ENCODE measurements around the gene MYLK2. TPM values are rescaled to one million over a fixed set of nuclear protein-coding genes. Genes with fewer than 3 reads are reported as not detected.

The MYLK2 gene
- total RNA-seq, 1 donor from 2014 or later: 0.49 TPM

DNA sequence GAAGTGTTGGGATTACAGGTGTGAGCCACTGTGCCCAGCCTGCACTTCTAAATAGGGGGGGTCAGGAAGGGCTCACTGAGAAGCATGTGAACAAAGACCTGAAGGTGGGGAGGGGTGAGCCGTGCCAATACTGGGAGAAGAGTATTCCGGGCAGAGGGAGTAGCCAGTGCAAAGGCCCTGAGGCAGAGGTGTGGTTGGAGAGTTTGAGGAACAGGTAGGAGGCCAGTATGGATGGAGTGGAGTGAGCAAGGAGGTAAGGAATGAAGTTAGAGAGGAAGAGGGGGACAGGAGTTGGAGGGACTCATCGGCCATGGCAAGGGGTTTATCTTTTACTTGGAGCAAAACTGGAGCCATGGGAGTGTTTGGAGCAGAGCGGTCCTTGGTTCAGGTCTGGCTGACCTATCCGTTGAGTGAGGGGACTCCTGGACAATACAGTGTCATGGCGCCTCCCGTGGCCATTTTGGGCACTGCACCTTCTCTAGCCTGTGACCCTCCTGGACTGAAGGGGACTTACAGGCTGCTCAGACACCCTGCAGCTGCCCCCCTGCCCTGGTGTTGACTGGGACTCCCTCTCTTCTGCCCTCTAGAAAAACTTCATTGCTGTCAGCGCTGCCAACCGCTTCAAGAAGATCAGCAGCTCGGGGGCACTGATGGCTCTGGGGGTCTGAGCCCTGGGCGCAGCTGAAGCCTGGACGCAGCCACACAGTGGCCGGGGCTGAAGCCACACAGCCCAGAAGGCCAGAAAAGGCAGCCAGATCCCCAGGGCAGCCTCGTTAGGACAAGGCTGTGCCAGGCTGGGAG lies 14.2 kb downstream of the MYLK2 start:
- no peaks in the 10 kb centered on the region for H3K36me3 Mint-ChIP-seq
- DNase-seq (ENCODE audit: low spot score in 2 of 2, unreplicated experiment in 2 of 2): peak in 1 of 2 experiments; percentile 83
- no peak overlapping the region for H3K4me3 Mint-ChIP-seq
- no peaks in the 10 kb centered on the region for H3K27me3 Mint-ChIP-seq (ENCODE audit: low read depth)
- no peaks in the 10 kb centered on the region for H3K9me3 Mint-ChIP-seq
- TF ChIP-seq, protein P1, sequence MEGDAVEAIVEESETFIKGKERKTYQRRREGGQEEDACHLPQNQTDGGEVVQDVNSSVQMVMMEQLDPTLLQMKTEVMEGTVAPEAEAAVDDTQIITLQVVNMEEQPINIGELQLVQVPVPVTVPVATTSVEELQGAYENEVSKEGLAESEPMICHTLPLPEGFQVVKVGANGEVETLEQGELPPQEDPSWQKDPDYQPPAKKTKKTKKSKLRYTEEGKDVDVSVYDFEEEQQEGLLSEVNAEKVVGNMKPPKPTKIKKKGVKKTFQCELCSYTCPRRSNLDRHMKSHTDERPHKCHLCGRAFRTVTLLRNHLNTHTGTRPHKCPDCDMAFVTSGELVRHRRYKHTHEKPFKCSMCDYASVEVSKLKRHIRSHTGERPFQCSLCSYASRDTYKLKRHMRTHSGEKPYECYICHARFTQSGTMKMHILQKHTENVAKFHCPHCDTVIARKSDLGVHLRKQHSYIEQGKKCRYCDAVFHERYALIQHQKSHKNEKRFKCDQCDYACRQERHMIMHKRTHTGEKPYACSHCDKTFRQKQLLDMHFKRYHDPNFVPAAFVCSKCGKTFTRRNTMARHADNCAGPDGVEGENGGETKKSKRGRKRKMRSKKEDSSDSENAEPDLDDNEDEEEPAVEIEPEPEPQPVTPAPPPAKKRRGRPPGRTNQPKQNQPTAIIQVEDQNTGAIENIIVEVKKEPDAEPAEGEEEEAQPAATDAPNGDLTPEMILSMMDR (IDR thresholded peaks at IDR 0.05; ENCODE audit: unreplicated experiment): peak; percentile 91
- H3K4me1 Mint-ChIP-seq: peaks cover 10% of the 10 kb centered on the region
- no peak overlapping the region for H3K27ac Mint-ChIP-seq

DNA sequence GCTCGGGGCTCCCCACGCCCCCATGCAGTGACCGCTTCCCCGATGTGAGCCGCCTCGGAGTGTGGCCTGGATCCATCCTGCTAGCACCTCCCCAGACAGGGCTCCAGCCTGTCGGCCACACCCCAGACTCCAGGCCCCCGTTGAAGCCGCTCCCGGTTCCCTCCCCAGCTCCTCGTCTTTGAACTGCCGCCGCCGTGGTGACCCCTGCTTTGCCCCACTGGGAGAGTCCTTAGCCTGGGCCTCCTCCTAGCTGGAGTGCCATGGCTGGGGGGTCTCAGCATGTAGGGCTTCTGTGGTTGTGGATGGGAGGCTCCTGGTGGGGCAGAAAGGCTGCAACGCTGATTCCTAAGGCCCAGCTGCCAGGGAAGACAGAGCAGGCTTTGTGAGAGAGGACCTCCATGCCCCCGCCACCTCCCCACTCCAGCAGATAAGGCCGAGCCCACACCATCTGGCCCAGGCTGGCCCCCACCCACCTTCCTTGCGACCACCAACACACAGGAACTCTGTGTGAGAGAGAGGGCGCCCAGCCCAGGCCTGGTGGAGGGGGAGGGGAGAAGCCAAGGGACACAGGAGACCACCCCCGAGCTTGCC lies 14.9 kb downstream of the MYLK2 start:
- H3K36me3 Mint-ChIP-seq: no peaks in the 10 kb centered on the region
- TF ChIP-seq, protein P1 (IDR thresholded peaks at IDR 0.05; ENCODE audit: unreplicated experiment): no peak
- DNase-seq (ENCODE audit: low spot score in 2 of 2, unreplicated experiment in 2 of 2): no peak
- H3K4me1 Mint-ChIP-seq: peaks cover 10% of the 10 kb centered on the region
- H3K4me3 Mint-ChIP-seq: no peak overlapping the region
- H3K9me3 Mint-ChIP-seq: no peaks in the 10 kb centered on the region
- H3K27me3 Mint-ChIP-seq (ENCODE audit: low read depth): no peaks in the 10 kb centered on the region
- H3K27ac Mint-ChIP-seq: no peak overlapping the region

DNA sequence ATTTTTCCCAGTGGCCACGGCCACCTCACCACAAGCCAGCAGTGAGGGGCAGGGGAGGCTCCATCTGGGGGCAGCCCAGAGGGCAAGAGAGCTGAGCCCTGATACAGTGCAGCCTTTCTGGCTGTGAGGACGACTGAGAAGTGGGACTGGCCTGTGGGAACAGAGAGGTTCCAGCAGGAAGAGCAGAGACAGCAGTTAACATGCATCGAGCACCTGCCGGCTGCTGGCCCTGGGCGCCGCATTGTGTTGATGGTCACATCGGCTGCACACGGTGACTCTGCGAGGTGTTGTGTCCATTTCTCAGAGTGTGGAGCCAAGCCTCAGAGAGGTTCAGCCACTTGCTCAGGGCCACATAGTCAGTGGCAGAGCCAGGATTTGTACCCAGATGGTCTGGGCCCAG lies 16.4 kb downstream of the MYLK2 start:
- peaks cover 10% of the 10 kb centered on the region for H3K4me1 Mint-ChIP-seq
- H3K4me3 Mint-ChIP-seq: no peak overlapping the region
- no peaks in the 10 kb centered on the region for H3K27me3 Mint-ChIP-seq (ENCODE audit: low read depth)
- TF ChIP-seq, protein P1 (IDR thresholded peaks at IDR 0.05; ENCODE audit: unreplicated experiment): no peak
- H3K36me3 Mint-ChIP-seq: no peaks in the 10 kb centered on the region
- H3K9me3 Mint-ChIP-seq: no peaks in the 10 kb centered on the region
- no peak for DNase-seq (ENCODE audit: low spot score in 2 of 2, unreplicated experiment in 2 of 2)
- H3K27ac Mint-ChIP-seq: no peak overlapping the region

DNA sequence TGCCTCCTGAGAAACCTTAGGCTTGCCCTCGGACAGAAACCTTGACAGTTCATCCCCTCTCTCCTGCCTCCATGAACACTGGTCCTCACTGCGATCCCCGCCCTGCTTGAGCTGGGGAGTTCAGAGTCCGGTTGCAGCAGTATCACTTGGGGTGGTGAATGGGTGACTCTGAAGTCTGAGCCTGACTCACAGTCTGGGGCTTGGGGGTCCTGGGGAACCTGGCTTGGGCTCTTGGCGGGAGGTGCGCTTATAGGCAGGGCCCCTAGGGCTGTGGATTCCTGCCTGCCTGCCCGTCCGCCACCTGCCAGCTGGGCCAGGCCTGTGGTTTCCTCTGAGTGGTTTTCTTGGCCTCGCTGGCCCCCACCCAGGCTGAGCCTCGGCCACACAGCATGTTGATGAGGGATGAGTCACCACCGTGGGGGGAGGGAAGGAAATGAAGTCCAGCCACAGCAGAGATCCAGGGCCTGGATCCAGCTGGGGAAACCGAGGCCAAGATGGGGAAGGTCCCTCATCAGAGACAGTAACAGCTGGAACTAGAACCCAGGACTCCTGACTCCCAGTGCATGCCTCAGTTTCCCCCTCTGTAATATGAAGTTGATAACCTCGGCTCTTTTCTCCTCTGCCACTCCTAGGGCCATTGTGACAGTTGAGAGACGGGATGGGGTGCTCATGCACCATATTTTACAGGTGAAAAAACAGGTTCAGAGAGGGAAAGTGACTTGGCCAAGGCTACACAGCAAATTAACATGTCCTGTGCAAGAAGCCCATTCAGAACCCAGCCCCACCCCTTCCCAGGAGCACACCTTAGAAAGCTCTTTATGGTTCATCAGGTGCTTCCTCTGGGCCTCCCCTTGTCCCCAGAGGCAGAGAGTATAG lies 17.1 kb downstream of the MYLK2 start:
- H3K27me3 Mint-ChIP-seq (ENCODE audit: low read depth): no peaks in the 10 kb centered on the region
- TF ChIP-seq, protein P1 (IDR thresholded peaks at IDR 0.05; ENCODE audit: unreplicated experiment): no peak
- H3K27ac Mint-ChIP-seq: peak overlapping the region; percentile 9
- H3K36me3 Mint-ChIP-seq: no peaks in the 10 kb centered on the region
- H3K9me3 Mint-ChIP-seq: no peaks in the 10 kb centered on the region
- peaks cover 10% of the 10 kb centered on the region for H3K4me1 Mint-ChIP-seq
- DNase-seq (ENCODE audit: low spot score in 2 of 2, unreplicated experiment in 2 of 2): no peak
- no peak overlapping the region for H3K4me3 Mint-ChIP-seq

DNA sequence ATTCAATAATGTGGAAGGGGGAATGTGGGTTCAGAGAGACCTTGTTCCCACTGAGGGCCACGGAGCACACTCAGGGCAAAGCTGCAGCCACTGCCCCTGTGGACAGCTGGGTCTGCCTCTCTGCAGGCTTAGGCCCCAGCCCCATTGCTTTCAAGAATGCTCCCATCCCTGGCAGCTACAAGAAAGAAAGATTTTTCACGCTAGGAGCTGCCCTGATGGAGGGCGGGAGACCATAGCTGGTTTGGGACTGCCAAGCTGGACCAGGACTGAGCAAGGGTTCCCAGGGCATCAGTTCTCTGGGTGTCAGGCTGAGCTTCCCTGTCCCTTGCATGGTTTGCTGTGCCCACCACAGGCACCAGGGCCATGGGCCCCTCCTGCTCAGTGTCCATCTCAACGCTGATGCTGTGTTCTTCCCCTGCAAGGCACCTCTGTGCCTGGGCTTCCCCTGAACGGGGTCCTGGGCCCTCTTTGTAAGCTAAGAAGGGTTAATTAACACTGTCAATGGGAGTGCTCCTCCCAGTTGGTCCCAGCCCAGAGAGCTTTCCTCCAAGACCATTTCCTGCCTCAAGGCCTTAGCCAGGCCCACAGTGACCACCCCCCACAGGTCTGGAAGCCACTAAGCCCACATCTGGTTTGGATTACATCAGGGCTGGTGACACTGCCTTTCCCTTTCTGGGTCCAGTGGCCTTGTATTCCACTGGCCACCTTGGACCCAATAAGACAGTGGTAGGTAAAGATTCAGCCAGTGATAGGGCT lies 17.9 kb downstream of the MYLK2 start:
- H3K9me3 Mint-ChIP-seq: no peaks in the 10 kb centered on the region
- no peaks in the 10 kb centered on the region for H3K27me3 Mint-ChIP-seq (ENCODE audit: low read depth)
- H3K27ac Mint-ChIP-seq: peak overlapping the region; percentile 50
- no peak for DNase-seq (ENCODE audit: low spot score in 2 of 2, unreplicated experiment in 2 of 2)
- H3K4me1 Mint-ChIP-seq: peaks cover 16% of the 10 kb centered on the region
- no peaks in the 10 kb centered on the region for H3K36me3 Mint-ChIP-seq
- TF ChIP-seq, protein P1 (IDR thresholded peaks at IDR 0.05; ENCODE audit: unreplicated experiment): no peak
- no peak overlapping the region for H3K4me3 Mint-ChIP-seq

Data from mesothelial cell of epicardium (in vitro differentiated cells).